ENCODE data around the gene AMTN.

The AMTN gene

GRCh38 chr4:70556856-70557255 lies 38.5 kb downstream of the AMTN start:
- H3K9ac ChIP-seq: no peak overlapping the region
- H3K36me3 ChIP-seq (ENCODE audit: control insufficient read depth, insufficient read depth, low read length): no peaks in the 10 kb centered on the region
- no peaks in the 10 kb centered on the region for H3K79me2 ChIP-seq
- no peaks in the 10 kb centered on the region for H3K27me3 ChIP-seq (ENCODE audit: control insufficient read depth, insufficient read depth, low read length)
- no peak overlapping the region for H3K27ac ChIP-seq
- H3K9me3 ChIP-seq (ENCODE audit: control insufficient read depth, low read length): no peaks in the 10 kb centered on the region
- no peak for TF ChIP-seq CTCF (IDR thresholded peaks at IDR 0.05)
- no peaks in the 10 kb centered on the region for H3K4me1 ChIP-seq
- H2AFZ ChIP-seq: no peak overlapping the region
- no peak overlapping the region for H3K4me2 ChIP-seq (ENCODE audit: low read length)
- H3K4me3 ChIP-seq (ENCODE audit: low read depth, low read length): no peak overlapping the region

GRCh38 chr4:70559211-70559830 lies 41.0 kb downstream of the AMTN start:
- Histone ChIP-seq H3K4me3 (ENCODE audit: low read depth, low read length) (no peak overlapping the region), H3K27me3 (ENCODE audit: control insufficient read depth, insufficient read depth, low read length) (no peaks in the 10 kb centered on the region), H3K27ac (no peak overlapping the region), H3K9me3 (ENCODE audit: control insufficient read depth, low read length) (no peaks in the 10 kb centered on the region), H3K9ac (no peak overlapping the region), H3K36me3 (ENCODE audit: control insufficient read depth, insufficient read depth, low read length) (no peaks in the 10 kb centered on the region), H3K4me2 (ENCODE audit: low read length) (no peak overlapping the region), H3K4me1 (no peaks in the 10 kb centered on the region), H3K79me2 (no peaks in the 10 kb centered on the region), H2AFZ (peak overlapping the region; percentile 23)
- peak; percentile 50 for TF ChIP-seq CTCF (IDR thresholded peaks at IDR 0.05)

- H3K4me2 ChIP-seq (ENCODE audit: low read length): no peak overlapping the region
- no peaks in the 10 kb centered on the region for H3K9me3 ChIP-seq (ENCODE audit: control insufficient read depth, low read length)
- H2AFZ ChIP-seq: no peak overlapping the region
- no peak overlapping the region for H3K9ac ChIP-seq
- no peaks in the 10 kb centered on the region for H3K36me3 ChIP-seq (ENCODE audit: control insufficient read depth, insufficient read depth, low read length)
- no peak overlapping the region for H3K4me3 ChIP-seq (ENCODE audit: low read depth, low read length)
- H3K27me3 ChIP-seq (ENCODE audit: control insufficient read depth, insufficient read depth, low read length): no peaks in the 10 kb centered on the region
- H3K27ac ChIP-seq: no peak overlapping the region
- no peaks in the 10 kb centered on the region for H3K4me1 ChIP-seq
- TF ChIP-seq CTCF (IDR thresholded peaks at IDR 0.05): no peak
- H3K79me2 ChIP-seq: no peaks in the 10 kb centered on the region
Observed at GRCh38 chr4:70559924-70560323, 41.6 kb downstream of the AMTN start.

- H3K79me2 ChIP-seq: no peaks in the 10 kb centered on the region
- TF ChIP-seq CTCF (IDR thresholded peaks at IDR 0.05): no peak
- no peaks in the 10 kb centered on the region for H3K36me3 ChIP-seq (ENCODE audit: control insufficient read depth, insufficient read depth, low read length)
- no peak overlapping the region for H3K27ac ChIP-seq
- H3K4me1 ChIP-seq: no peaks in the 10 kb centered on the region
- H3K9ac ChIP-seq: no peak overlapping the region
- H3K4me2 ChIP-seq (ENCODE audit: low read length): no peak overlapping the region
- no peaks in the 10 kb centered on the region for H3K9me3 ChIP-seq (ENCODE audit: control insufficient read depth, low read length)
- no peak overlapping the region for H2AFZ ChIP-seq
- no peak overlapping the region for H3K4me3 ChIP-seq (ENCODE audit: low read depth, low read length)
- no peaks in the 10 kb centered on the region for H3K27me3 ChIP-seq (ENCODE audit: control insufficient read depth, insufficient read depth, low read length)
Observed at GRCh38 chr4:70564033-70564432, 45.7 kb downstream of the AMTN start.

GRCh38 chr4:70570796-70571195 lies 52.4 kb downstream of the AMTN start:
- H2AFZ ChIP-seq: no peak overlapping the region
- H3K4me2 ChIP-seq (ENCODE audit: low read length): no peak overlapping the region
- H3K9me3 ChIP-seq (ENCODE audit: control insufficient read depth, low read length): no peaks in the 10 kb centered on the region
- H3K36me3 ChIP-seq (ENCODE audit: control insufficient read depth, insufficient read depth, low read length): no peaks in the 10 kb centered on the region
- no peaks in the 10 kb centered on the region for H3K79me2 ChIP-seq
- H3K27me3 ChIP-seq (ENCODE audit: control insufficient read depth, insufficient read depth, low read length): no peaks in the 10 kb centered on the region
- H3K4me1 ChIP-seq: no peaks in the 10 kb centered on the region
- TF ChIP-seq CTCF (IDR thresholded peaks at IDR 0.05): no peak
- H3K27ac ChIP-seq: no peak overlapping the region
- H3K4me3 ChIP-seq (ENCODE audit: low read depth, low read length): no peak overlapping the region
- no peak overlapping the region for H3K9ac ChIP-seq

All from parathyroid adenoma (tissue), 2 donors.